ENCODE results near the gene CFAP100.

CFAP100 gene

DNA sequence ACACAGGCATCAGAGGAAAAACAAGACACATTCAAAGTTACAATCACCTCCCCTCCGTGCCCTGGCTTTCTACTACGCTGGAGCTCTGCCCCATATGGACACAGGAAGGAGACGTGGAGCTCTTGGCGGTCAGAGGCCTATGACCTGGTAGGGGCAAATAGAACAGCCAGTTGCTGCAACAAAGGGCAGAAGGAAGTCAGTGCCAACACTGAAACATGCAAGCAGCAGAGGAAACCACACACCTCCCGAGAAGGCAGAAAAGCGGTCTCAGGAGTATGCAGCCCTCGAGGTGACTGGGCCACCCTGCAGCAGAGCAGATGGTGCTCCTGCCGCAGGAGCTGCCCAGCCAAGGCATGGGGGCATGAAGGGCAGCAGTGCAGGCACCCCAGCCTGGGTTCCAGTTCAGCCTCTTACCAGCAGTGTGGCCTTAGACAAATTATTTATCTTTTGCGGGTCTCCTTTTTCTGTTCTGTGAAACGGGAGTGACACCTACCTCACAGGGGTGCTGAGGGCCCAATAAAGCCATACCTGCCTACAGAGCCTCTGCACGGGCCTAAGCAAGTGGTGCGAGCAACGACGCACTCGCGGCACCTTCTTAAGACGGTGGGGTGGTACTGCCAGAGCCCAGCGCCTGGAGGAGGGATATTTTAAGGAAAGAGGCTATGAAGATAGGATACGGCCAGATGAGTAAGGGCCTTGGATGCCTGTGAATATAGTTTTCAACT lies 72.3 kb downstream of the CFAP100 start:
- DNase-seq, result no peak

- no peak for DNase-seq
These were observed 72.9 kb downstream of the CFAP100 start for GRCh38 chr3:126467611-126467955.

DNA sequence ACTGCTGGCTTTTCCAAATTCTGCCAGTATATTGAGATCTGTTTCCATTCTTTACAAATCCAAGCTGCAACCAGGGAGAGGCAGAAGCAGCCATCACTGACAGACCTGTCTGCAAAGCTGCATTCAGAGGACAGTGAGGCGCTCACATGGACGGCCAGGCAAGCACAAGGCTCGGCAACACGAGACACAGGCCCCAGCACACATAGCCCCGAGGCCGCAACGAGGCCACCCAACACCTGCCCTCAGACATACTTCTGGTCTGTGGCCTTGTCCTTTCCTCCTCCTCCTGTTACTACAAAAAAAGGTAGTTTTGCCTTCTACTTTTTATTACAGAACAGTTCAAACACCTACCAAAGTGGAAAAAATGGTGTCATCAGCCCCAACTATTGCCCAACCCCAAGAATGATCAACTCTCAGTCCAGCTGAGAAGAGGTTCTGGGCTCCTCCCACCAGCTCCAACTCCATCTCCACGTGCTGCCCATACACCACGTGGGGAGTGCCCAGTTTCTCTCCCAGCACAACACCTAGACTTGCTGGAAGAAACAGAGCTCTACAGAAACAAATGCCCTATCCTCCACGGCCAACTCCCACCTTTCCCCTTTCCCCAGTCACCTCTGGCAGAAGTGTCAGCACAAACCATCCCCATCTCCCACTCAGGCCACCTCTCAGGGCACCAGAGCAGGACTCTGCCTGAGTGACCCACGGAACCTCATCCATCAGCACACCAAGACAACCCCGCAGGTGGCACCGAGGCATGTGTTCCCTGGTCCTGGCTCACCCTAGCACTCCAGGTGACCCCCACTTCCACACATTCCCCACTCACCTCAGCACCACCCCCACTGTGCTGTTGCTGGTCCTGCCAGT lies 73.6 kb downstream of the CFAP100 start:
- no peak for DNase-seq

- DNase-seq, result no peak
These were observed 74.8 kb downstream of the CFAP100 start for GRCh38 chr3:126469479-126469878.

DNA sequence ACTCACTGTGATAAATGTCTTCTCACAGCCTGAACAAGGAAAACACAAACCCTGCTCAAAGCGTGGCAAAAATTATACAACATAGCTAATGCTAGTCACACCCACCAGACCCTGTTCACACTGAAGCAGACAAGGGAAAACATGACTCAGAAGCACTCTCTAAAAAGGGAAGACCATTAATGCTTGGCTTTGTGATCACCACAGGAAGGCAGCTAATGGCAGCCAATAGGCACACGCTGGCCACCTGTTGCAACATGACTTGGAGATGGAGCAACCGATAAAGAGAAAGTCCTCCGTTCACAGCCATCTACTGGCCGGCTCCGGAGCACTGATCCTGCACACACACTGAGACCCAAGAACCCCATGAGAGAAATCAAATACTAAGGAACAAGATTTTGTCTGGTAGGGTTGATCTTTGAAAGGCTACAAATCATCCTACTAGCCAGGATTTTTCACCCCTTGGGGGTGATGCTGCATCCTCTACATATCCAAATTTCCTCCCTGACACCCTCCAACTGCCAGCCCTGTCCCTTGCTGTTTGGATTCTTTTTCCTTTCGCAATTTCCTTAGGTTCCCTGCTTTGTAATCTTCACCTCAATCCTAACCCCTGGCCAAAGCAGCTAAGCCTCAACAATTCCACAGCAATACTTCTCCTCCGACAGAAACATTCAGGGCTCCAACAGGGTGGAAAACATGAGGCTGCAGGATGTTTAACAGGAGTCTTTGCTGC lies 77.7 kb downstream of the CFAP100 start:
- DNase-seq, result peak; percentile 46

DNA sequence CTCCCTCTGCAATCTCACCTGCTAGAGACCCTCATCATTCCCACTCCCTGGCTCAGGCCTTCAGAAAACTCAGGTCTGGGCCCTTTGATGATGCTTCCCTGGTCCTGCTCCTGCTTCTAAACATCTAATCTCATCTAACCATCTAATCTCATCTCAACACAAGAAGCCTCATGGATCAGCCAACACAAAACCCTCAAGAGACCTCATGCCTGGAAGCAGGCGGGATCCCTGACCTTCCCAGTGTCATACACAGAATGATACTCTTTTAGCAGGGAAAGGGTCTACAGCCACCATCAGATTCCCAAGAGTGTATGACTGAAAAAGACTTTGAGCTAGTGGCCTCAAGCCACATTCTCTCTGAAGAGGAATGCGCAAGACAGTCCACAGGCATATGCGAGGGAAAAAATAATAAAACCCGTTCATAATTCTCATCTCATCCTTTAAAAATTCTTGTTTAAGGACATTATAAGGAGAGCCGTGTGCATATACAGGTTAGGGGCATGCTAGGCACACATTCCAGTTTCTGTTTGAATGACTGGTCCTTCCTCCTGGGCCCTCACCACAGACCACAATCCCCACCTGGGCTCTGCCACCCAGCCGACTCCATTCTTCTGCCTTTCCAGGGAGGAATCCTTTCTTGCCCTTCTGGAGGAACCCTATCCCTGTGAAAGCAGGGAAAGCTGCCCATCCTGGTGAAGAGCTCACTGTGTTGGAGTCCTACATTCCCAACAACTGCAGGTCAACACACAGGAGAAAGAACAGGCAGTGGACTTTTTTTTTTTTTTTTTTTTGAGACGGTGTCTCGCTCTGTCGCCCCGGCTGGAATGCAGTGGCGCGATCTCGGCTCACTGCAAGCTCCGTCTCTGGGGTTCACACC lies 78.8 kb downstream of the CFAP100 start:
- peak; percentile 47 for DNase-seq

GRCh38 chr3:126474498-126475412 lies 80.0 kb downstream of the CFAP100 start:
- peak; percentile 26 for DNase-seq

GRCh38 chr3:126475413-126476114 lies 80.9 kb downstream of the CFAP100 start, which contains the start of gene ZXDC:
Gene ZXDC (minus strand): TSS chr3:126475891. CDS start chr3:126475865, 26 bp downstream.
- DNase-seq, result peak; percentile 97

- no peak for DNase-seq
These were observed 81.7 kb downstream of the CFAP100 start for GRCh38 chr3:126476166-126477060.

- no peak for DNase-seq
These were observed 82.3 kb downstream of the CFAP100 start for GRCh38 chr3:126477061-126477380.

DNA sequence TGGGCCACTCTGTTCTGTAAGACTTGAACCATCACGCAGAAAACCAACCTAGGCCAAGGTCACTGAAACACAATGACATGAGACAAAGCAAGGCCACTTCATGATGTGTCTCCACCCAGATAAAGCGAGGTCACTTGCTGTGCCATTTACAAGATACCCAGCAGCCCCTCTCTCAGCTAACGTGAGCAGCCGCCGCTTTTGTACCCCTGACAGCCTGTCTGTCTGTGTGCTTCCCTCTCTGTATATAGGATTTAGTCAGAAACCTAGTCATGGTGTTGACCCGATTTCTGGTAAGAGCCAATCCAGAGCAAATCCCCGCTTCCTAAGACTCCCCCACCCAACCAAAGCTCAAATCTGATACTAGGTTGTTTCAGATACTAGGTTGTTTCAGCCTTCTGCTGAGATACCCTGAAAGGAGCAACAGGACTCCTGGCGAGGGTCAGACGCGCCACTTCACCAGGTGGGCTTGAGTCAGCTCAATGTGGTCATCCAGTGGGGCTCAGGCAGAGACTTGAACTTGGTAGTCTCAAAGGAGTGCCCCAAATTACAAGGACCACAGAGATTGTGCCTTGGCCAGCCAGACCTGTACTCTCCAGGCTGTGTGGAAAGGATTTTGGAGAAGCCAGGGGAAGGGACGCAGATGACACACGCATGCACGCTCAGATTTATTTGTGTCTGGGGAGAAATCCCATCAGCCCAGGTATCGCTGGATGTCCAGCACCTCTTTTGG lies 84.0 kb downstream of the CFAP100 start:
- DNase-seq, result no peak

- no peak for DNase-seq
These were observed 84.9 kb downstream of the CFAP100 start for GRCh38 chr3:126479642-126480041.

DNA sequence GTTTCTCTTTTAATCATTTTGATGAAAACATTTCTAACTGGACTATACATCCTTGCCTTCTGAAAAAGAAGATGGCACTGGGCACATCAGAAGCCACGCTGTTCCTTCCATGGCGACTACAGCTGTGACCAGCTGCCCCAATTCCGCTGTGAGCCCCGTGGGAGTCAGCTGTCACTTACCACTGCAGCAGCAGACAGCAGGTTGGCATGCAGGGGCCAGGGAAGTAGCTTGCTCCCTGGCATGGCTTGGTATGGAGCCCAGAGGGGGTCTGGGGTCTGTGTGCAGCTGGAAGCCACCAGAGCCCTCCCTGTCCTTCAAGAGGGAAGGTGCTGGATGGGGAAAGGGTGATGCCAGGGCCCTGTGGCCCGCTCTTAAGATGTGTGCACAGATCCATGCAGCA lies 85.5 kb downstream of the CFAP100 start:
- no peak for DNase-seq

GRCh38 chr3:126480861-126481260 lies 86.2 kb downstream of the CFAP100 start:
- no peak for DNase-seq

- DNase-seq, result no peak
These were observed 87.2 kb downstream of the CFAP100 start for GRCh38 chr3:126481808-126482502.

GRCh38 chr3:126482503-126483255 lies 88.0 kb downstream of the CFAP100 start:
- DNase-seq, result no peak

GRCh38 chr3:126483321-126483761 lies 88.6 kb downstream of the CFAP100 start:
- DNase-seq, result no peak

DNA sequence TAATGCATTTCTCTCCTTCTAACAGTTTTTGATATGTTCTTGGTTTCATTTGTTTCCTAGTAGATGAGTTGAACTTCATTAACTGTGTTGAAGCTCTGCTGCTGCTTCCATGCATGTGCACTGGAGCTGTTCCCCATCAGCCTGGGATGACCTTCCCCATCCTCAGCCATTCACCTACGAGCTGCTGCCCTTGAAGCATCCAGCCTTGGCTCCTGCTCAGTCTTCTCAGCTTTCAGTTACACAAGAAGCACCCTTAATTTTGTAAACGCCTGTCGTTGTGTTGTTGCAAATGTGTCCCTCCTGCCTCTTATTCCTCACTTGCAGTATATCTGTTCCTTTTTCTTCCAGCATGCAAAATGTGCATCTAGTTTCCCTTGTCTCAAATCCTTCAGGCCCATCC lies 89.4 kb downstream of the CFAP100 start:
- DNase-seq, result no peak

All from activated CD4-positive, alpha-beta T cell treated with anti-CD3 and anti-CD28 coated beads, Interleukin-2, Interleukin-6, amounts not matched to agents 100 ng/mL and 50 ng/mL, durations not matched to agents 16 hours and 8 hours (primary cell).